GM19468 (cell line): ENCODE data around the gene PCDHGA11.
"Not testable (repeated sequence)": the region's sequence is repeated elsewhere in the genome, so short reads cannot be mapped to it uniquely, and the experiment has no call there.

Experiments used
- ATAC-seq: cut with Tn5 transposase; IDR thresholded peaks from one replicate; pipeline ENCODE4 v1.9.1; 2021; ENCODE audit warnings: mild to moderate bottlenecking, moderate library complexity, moderate number of reproducible peaks; ENCODE audit not compliant: unreplicated experiment; ENCODE audit errors: extremely low read depth

PCDHGA11 gene

DNA sequence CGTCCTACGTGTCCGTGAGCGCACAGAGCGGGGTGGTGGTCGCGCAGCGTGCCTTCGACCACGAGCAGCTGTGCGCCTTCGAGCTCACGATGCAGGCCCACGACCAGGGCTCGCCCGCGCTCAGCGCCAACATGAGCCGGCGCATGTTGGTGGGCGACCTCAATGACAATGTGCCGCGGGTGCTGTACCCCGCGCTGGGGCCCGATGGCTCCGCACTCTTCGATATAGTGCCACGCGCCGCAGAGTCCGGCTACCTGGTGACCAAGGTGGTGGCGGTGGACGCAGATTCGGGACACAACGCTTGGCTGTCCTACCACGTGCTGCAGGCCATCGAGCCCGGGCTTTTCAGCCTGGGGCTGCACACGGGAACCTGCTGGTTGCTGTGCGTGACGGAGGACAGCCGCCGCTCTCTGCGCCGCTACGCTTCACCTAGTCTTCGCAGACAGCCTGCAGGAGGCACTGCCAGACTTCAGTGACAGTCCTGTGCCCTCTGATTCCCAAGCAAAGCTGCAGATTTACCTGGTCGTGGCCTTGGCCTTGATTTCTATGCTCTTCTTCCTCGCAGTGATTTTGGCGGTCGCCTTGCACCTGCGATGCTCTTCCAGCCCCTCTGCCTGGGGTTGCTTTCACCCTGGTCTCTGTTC lies 7.1 kb downstream of the PCDHGA11 start:
- no peak for ATAC-seq

- peak; percentile 86 for ATAC-seq
These were observed 9.7 kb downstream of the PCDHGA11 start, which contains the start of gene PCDHGA12 for GRCh38 chr5:141430332-141431113. TSS of gene PCDHGA12 (plus strand) at chr5:141430507. CDS start at chr5:141430760, 253 bp downstream.

DNA sequence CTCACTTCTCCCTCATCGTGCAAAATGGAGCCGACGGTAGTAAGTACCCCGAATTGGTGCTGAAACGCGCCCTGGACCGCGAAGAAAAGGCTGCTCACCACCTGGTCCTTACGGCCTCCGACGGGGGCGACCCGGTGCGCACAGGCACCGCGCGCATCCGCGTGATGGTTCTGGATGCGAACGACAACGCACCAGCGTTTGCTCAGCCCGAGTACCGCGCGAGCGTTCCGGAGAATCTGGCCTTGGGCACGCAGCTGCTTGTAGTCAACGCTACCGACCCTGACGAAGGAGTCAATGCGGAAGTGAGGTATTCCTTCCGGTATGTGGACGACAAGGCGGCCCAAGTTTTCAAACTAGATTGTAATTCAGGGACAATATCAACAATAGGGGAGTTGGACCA lies 10.4 kb downstream of the PCDHGA11 start:
- no peak for ATAC-seq

- not testable (repeated sequence) for ATAC-seq
These were observed 11.5 kb downstream of the PCDHGA11 start for GRCh38 chr5:141432308-141432707.

- ATAC-seq = not testable (repeated sequence)
These were observed 11.9 kb downstream of the PCDHGA11 start for GRCh38 chr5:141432726-141433125.

DNA sequence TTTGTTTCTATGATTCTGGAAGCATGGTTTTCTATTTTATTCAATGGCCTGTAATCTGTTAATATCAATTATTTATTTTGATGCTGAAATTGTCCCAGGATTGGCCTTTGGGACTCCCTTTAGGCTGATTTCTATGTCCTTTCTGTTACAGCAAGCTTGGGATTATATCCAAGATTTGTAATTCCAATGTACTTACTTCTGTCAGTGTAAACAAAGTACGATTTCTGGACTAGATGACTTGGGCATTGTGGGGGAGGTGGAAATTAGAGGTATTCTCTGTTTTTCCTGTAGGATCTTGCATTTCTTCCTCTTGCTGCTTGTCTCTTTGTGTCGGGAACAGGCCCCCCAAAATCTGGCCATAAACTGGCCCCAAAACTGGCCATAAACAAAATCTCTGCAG lies 13.2 kb downstream of the PCDHGA11 start:
- ATAC-seq = no peak

DNA sequence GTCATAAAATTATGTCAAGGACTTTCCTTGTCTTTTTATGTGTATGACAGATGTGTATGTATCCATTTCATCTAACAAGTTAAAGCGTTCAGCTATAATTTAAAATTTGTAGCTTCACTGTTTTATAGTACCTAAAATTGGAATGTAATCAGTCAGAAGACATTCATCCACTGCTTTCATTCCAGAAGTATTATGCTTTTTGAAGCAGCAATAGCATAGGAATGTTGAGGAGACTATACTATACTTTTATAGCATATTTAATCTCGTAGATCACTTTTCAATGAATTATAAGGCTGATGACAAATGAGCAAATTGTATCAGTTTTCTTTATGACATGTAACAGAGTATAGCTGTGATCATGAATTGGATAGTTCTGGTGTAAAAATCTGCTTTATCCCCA lies 16.4 kb downstream of the PCDHGA11 start:
- no peak for ATAC-seq

DNA sequence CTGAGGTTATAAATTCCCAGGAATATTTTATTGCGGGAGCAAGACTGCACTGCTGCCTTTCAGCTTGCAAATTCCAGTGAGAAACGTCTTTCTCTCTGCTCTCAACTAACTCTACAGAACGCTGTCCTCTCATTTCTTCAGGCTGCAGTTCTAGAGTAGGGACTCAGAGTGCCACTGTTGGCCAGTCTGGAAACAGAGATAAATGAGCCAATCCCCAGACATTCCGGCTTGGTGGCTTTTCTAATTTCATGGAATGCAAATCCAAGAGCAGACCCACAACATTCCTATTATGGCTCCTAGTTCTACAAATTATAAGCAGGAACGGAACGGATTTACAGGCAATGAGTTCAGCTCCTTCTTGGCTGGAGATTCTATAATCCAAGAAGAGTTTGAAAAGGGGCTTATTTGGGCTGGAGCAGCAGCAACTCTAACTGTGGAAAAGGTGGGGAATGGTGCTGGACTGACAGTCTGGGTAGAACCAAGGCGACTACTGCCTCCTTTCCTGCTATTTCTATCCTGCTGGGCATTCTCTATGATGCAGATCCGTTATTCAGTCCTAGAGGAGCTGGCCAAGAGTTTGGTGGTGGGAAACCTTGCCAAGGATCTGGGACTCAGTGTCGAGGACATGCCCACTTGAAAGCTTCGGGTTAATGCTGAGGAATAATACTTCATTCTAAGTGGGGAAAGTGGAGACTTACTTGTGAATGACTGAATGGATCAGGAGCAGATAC lies 18.7 kb downstream of the PCDHGA11 start:
- no peak for ATAC-seq

DNA sequence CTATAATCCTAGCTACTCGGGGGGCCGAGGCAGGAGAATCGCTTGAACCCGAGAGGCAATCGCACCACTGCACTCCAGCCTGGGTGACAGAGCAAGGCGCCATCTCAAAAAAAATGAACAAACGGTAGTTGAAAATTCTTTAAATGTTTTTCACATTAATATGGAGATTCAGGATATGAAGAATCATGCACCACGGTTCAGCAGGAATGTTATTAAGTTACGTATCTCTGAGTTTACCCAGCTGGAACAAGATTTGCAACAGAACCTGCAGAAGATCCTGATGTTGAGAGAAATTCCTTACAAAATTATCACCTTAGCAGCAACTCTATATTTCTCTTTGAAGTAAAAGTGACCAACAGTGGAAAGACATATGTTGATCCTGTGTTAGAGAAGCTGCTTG lies 19.5 kb downstream of the PCDHGA11 start:
- ATAC-seq = no peak

DNA sequence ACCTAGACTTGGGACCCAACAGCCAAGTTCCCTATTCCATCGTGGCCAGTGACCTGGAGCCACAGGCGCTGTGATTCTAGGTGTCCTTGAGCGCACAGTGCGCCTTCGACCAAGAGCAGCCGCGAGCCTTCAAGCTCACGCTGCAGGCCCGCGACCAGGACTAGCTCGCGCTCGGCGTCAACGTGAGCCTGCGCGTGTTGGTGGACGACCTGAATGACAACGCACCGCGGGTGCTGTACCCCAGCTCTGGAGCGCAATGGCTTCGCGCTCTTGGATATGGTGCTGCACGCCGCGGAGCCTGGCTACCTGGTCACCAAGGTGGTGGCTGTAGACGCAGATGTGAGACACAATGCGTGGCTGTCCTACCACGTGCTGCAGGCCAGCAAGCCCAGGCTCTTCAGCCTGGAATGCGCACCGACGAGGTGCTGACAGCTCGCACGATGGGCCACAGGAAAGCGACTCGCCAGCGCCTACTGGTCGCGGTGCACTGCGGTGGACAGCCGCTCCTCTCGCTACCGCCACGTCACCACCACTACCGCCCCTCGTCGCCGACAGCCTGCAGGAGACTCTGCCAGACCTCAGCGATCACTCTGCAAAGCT lies 20.8 kb downstream of the PCDHGA11 start:
- ATAC-seq = no peak

DNA sequence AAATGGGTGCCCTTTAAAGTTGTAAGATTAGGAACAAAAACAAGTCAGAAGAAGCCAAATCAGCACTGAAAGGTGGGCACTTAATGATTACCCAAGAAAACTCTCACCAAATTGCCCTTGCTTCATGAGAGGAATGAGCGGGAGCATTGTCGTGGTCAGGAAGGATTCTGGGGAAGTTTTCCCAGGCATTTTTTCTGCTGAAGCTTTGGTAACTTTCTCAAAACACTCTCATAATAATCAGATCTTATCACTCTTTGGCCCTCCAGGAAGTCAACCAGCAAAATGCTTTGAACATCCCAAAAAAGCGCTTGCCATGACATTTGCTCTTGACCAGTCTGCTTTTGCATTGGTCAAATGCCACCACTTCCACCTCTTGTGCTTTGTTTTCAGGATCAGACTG lies 44.5 kb downstream of the PCDHGA11 start:
- no peak for ATAC-seq
